ENCODE data around the gene CDC14A. TPM values are rescaled to one million over a fixed set of nuclear protein-coding genes. Genes with fewer than 3 reads are reported as not detected.

CDC14A gene
- total RNA-seq, 1 experiment from 2014 or later: 24.7 TPM

- H3K9me2 ChIP-seq (replicated peaks; ENCODE audit: insufficient read depth, low read length): no peaks in the 10 kb centered on the region
- no peaks in the 10 kb centered on the region for H4K20me1 ChIP-seq (ENCODE audit: insufficient read depth, low read depth, low read length)
- no peak overlapping the region for H3K4me2 ChIP-seq (ENCODE audit: low read depth, low read length, poor library complexity, severe bottlenecking)
- no peaks in the 10 kb centered on the region for H3K27me3 ChIP-seq (ENCODE audit: low read length)
- H3K79me2 ChIP-seq (ENCODE audit: low read length): peaks cover 12% of the 10 kb centered on the region; the same call in 1 of the 2 replicates
- no peak for DNase-seq
- no peak overlapping the region for H2AFZ ChIP-seq (ENCODE audit: low read length)
- no peak overlapping the region for H3K27ac ChIP-seq (ENCODE audit: low read length)
- H3K36me3 ChIP-seq (ENCODE audit: insufficient read depth, low read length): peaks cover 2% of the 10 kb centered on the region; the same call in 1 of the 2 replicates
- no peak overlapping the region for H3K9ac ChIP-seq (ENCODE audit: low read length)
- no peaks in the 10 kb centered on the region for H3K4me1 ChIP-seq (ENCODE audit: low read length)
- H3K4me3 ChIP-seq (ENCODE audit: low read length): no peak overlapping the region
- H3K9me3 ChIP-seq (ENCODE audit: low read length): no peaks in the 10 kb centered on the region
These were observed 97.2 kb downstream of the CDC14A start for GRCh38 chr1:100449477-100449876.

- H3K4me2 ChIP-seq (ENCODE audit: low read depth, low read length, poor library complexity, severe bottlenecking): no peak overlapping the region
- H3K9ac ChIP-seq (ENCODE audit: low read length): no peak overlapping the region
- no peaks in the 10 kb centered on the region for H3K4me1 ChIP-seq (ENCODE audit: low read length)
- no peak overlapping the region for H2AFZ ChIP-seq (ENCODE audit: low read length)
- no peaks in the 10 kb centered on the region for H3K9me3 ChIP-seq (ENCODE audit: low read length)
- H3K36me3 ChIP-seq (ENCODE audit: insufficient read depth, low read length): no peaks in the 10 kb centered on the region
- no peaks in the 10 kb centered on the region for H3K27me3 ChIP-seq (ENCODE audit: low read length)
- H3K4me3 ChIP-seq (ENCODE audit: low read length): no peak overlapping the region
- H3K79me2 ChIP-seq (ENCODE audit: low read length): peaks cover 8% of the 10 kb centered on the region; the same call in 1 of the 2 replicates
- no peaks in the 10 kb centered on the region for H4K20me1 ChIP-seq (ENCODE audit: insufficient read depth, low read depth, low read length)
- H3K27ac ChIP-seq (ENCODE audit: low read length): no peak overlapping the region
- no peaks in the 10 kb centered on the region for H3K9me2 ChIP-seq (replicated peaks; ENCODE audit: insufficient read depth, low read length)
- DNase-seq: no peak
These were observed 100.3 kb downstream of the CDC14A start for GRCh38 chr1:100452641-100453040.

GRCh38 chr1:100455478-100456072, 103.3 kb downstream of the CDC14A start:
- H3K9me3 ChIP-seq (ENCODE audit: low read length): no peaks in the 10 kb centered on the region
- no peak overlapping the region for H3K9ac ChIP-seq (ENCODE audit: low read length)
- peaks cover 14% of the 10 kb centered on the region; the same call in 1 of the 2 replicates for H3K79me2 ChIP-seq (ENCODE audit: low read length)
- no peaks in the 10 kb centered on the region for H3K27me3 ChIP-seq (ENCODE audit: low read length)
- no peaks in the 10 kb centered on the region for H3K9me2 ChIP-seq (replicated peaks; ENCODE audit: insufficient read depth, low read length)
- H4K20me1 ChIP-seq (ENCODE audit: insufficient read depth, low read depth, low read length): no peaks in the 10 kb centered on the region
- H2AFZ ChIP-seq (ENCODE audit: low read length): no peak overlapping the region
- peaks cover 24% of the 10 kb centered on the region for H3K4me1 ChIP-seq (ENCODE audit: low read length)
- peak; percentile 70 for DNase-seq
- no peak overlapping the region for H3K27ac ChIP-seq (ENCODE audit: low read length)
- no peak overlapping the region for H3K4me3 ChIP-seq (ENCODE audit: low read length)
- no peak overlapping the region for H3K4me2 ChIP-seq (ENCODE audit: low read depth, low read length, poor library complexity, severe bottlenecking)
- H3K36me3 ChIP-seq (ENCODE audit: insufficient read depth, low read length): no peaks in the 10 kb centered on the region

- H3K9me2 ChIP-seq (replicated peaks; ENCODE audit: insufficient read depth, low read length): no peaks in the 10 kb centered on the region
- no peak overlapping the region for H3K4me2 ChIP-seq (ENCODE audit: low read depth, low read length, poor library complexity, severe bottlenecking)
- H4K20me1 ChIP-seq (ENCODE audit: insufficient read depth, low read depth, low read length): no peaks in the 10 kb centered on the region
- no peak overlapping the region for H3K4me3 ChIP-seq (ENCODE audit: low read length)
- DNase-seq: no peak
- peaks cover 24% of the 10 kb centered on the region for H3K4me1 ChIP-seq (ENCODE audit: low read length)
- H3K36me3 ChIP-seq (ENCODE audit: insufficient read depth, low read length): no peaks in the 10 kb centered on the region
- no peak overlapping the region for H3K9ac ChIP-seq (ENCODE audit: low read length)
- H3K27me3 ChIP-seq (ENCODE audit: low read length): no peaks in the 10 kb centered on the region
- H2AFZ ChIP-seq (ENCODE audit: low read length): no peak overlapping the region
- no peaks in the 10 kb centered on the region for H3K9me3 ChIP-seq (ENCODE audit: low read length)
- H3K79me2 ChIP-seq (ENCODE audit: low read length): peaks cover 10% of the 10 kb centered on the region; the same call in 1 of the 2 replicates
- no peak overlapping the region for H3K27ac ChIP-seq (ENCODE audit: low read length)
These were observed 104.6 kb downstream of the CDC14A start for GRCh38 chr1:100456880-100457279.

- H3K9me2 ChIP-seq (replicated peaks; ENCODE audit: insufficient read depth, low read length): no peaks in the 10 kb centered on the region
These were observed 105.4 kb downstream of the CDC14A start for GRCh38 chr1:100457683-100458082.

GRCh38 chr1:100458661-100459357, 106.5 kb downstream of the CDC14A start:
- Histone ChIP-seq H3K27me3 (ENCODE audit: low read length) (no peaks in the 10 kb centered on the region), H2AFZ (ENCODE audit: low read length) (peak overlapping the region; percentile 79), H3K9me2 (replicated peaks; ENCODE audit: insufficient read depth, low read length) (no peaks in the 10 kb centered on the region), H3K4me3 (ENCODE audit: low read length) (peak overlapping the region; percentile 27; the same call in 1 of the 2 replicates), H3K9ac (ENCODE audit: low read length) (peak overlapping the region; percentile 32), H3K27ac (ENCODE audit: low read length) (no peak overlapping the region; the same call in 1 of the 2 replicates), H3K79me2 (ENCODE audit: low read length) (peaks cover 6% of the 10 kb centered on the region; the same call in 1 of the 2 replicates), H3K36me3 (ENCODE audit: insufficient read depth, low read length) (no peaks in the 10 kb centered on the region), H3K4me2 (ENCODE audit: low read depth, low read length, poor library complexity, severe bottlenecking) (peak overlapping the region; percentile 51), H3K9me3 (ENCODE audit: low read length) (no peaks in the 10 kb centered on the region), H4K20me1 (ENCODE audit: insufficient read depth, low read depth, low read length) (no peaks in the 10 kb centered on the region), H3K4me1 (ENCODE audit: low read length) (peaks cover 35% of the 10 kb centered on the region)
- DNase-seq: no peak

More at GRCh38 chr1:100457683-100458082, 105.4 kb downstream of the CDC14A start:
- H3K9ac ChIP-seq (ENCODE audit: low read length): no peak overlapping the region
- H3K4me1 ChIP-seq (ENCODE audit: low read length): peaks cover 24% of the 10 kb centered on the region
- no peak overlapping the region for H3K4me2 ChIP-seq (ENCODE audit: low read depth, low read length, poor library complexity, severe bottlenecking)
- H2AFZ ChIP-seq (ENCODE audit: low read length): no peak overlapping the region
- no peaks in the 10 kb centered on the region for H4K20me1 ChIP-seq (ENCODE audit: insufficient read depth, low read depth, low read length)
- H3K27ac ChIP-seq (ENCODE audit: low read length): no peak overlapping the region
- no peaks in the 10 kb centered on the region for H3K9me3 ChIP-seq (ENCODE audit: low read length)
- H3K4me3 ChIP-seq (ENCODE audit: low read length): no peak overlapping the region
- no peaks in the 10 kb centered on the region for H3K36me3 ChIP-seq (ENCODE audit: insufficient read depth, low read length)
- no peaks in the 10 kb centered on the region for H3K27me3 ChIP-seq (ENCODE audit: low read length)
- H3K79me2 ChIP-seq (ENCODE audit: low read length): peaks cover 10% of the 10 kb centered on the region; the same call in 1 of the 2 replicates
- no peak for DNase-seq

GRCh38 chr1:100459358-100460114, 107.2 kb downstream of the CDC14A start:
- no peaks in the 10 kb centered on the region for H3K9me3 ChIP-seq (ENCODE audit: low read length)
- H3K79me2 ChIP-seq (ENCODE audit: low read length): peaks cover 10% of the 10 kb centered on the region; the same call in 1 of the 2 replicates
- H3K9ac ChIP-seq (ENCODE audit: low read length): peak overlapping the region; percentile 32
- H4K20me1 ChIP-seq (ENCODE audit: insufficient read depth, low read depth, low read length): no peaks in the 10 kb centered on the region
- peaks cover 41% of the 10 kb centered on the region for H3K4me1 ChIP-seq (ENCODE audit: low read length)
- H3K4me2 ChIP-seq (ENCODE audit: low read depth, low read length, poor library complexity, severe bottlenecking): peak overlapping the region; percentile 51
- H2AFZ ChIP-seq (ENCODE audit: low read length): peak overlapping the region; percentile 79
- H3K4me3 ChIP-seq (ENCODE audit: low read length): peak overlapping the region; percentile 27; the same call in 1 of the 2 replicates
- no peak overlapping the region; the same call in 1 of the 2 replicates for H3K27ac ChIP-seq (ENCODE audit: low read length)
- H3K27me3 ChIP-seq (ENCODE audit: low read length): no peaks in the 10 kb centered on the region
- H3K9me2 ChIP-seq (replicated peaks; ENCODE audit: insufficient read depth, low read length): no peaks in the 10 kb centered on the region
- peak; percentile 91 for DNase-seq
- no peaks in the 10 kb centered on the region for H3K36me3 ChIP-seq (ENCODE audit: insufficient read depth, low read length)

GRCh38 chr1:100461222-100461621, 108.9 kb downstream of the CDC14A start:
- no peak overlapping the region for H3K27ac ChIP-seq (ENCODE audit: low read length)
- no peak overlapping the region for H3K4me2 ChIP-seq (ENCODE audit: low read depth, low read length, poor library complexity, severe bottlenecking)
- no peak overlapping the region for H3K9ac ChIP-seq (ENCODE audit: low read length)
- H2AFZ ChIP-seq (ENCODE audit: low read length): no peak overlapping the region
- no peaks in the 10 kb centered on the region for H4K20me1 ChIP-seq (ENCODE audit: insufficient read depth, low read depth, low read length)
- no peak overlapping the region for H3K4me3 ChIP-seq (ENCODE audit: low read length)
- peaks cover 41% of the 10 kb centered on the region for H3K4me1 ChIP-seq (ENCODE audit: low read length)
- no peaks in the 10 kb centered on the region for H3K27me3 ChIP-seq (ENCODE audit: low read length)
- DNase-seq: no peak
- no peaks in the 10 kb centered on the region for H3K9me3 ChIP-seq (ENCODE audit: low read length)
- H3K36me3 ChIP-seq (ENCODE audit: insufficient read depth, low read length): no peaks in the 10 kb centered on the region
- no peaks in the 10 kb centered on the region for H3K9me2 ChIP-seq (replicated peaks; ENCODE audit: insufficient read depth, low read length)
- H3K79me2 ChIP-seq (ENCODE audit: low read length): peaks cover 10% of the 10 kb centered on the region; the same call in 1 of the 2 replicates
